Ectodermal cell (in vitro differentiated cells): ENCODE data around the gene EHD4.

Experiments used
- H3K27ac ChIP-seq: 2 replicates; pipeline ENCODE4 v1.7.0; 2013; ENCODE audit warnings: mild to moderate bottlenecking, low read depth, low read length; ENCODE audit not compliant: insufficient read depth, poor library complexity, severe bottlenecking
- H3K27me3 ChIP-seq: 2 replicates; pipeline ENCODE4 v1.7.0; 2013; ENCODE audit warnings: mild to moderate bottlenecking, low read length; ENCODE audit not compliant: insufficient read depth, control insufficient read depth, poor library complexity, severe bottlenecking
- H3K36me3 ChIP-seq: one replicate; pipeline ENCODE4 v1.7.0; 2013; ENCODE audit warnings: low read length; ENCODE audit not compliant: control insufficient read depth, insufficient read depth
- H3K4me1 ChIP-seq: one replicate; pipeline ENCODE4 v1.7.0; 2013; ENCODE audit warnings: low read length; ENCODE audit not compliant: control insufficient read depth, insufficient read depth
- H3K4me3 ChIP-seq: 2 replicates; pipeline ENCODE4 v1.7.0; 2013; ENCODE audit warnings: low read depth, low read length, control low read depth; ENCODE audit not compliant: insufficient read depth
- H3K9me3 ChIP-seq: 2 replicates; pipeline ENCODE4 v1.7.0; 2013; ENCODE audit warnings: mild to moderate bottlenecking, low read length, moderate library complexity; ENCODE audit not compliant: control insufficient read depth
- WGBS, 2 experiments: methylation state at CpG; one replicate each; pipeline ENCODE4 v1.1.7; 2013; ENCODE audit warnings: missing lambda C conversion rate in 2 of 2; 5-methylcytosine and 5-hydroxymethylcytosine counted together

Gene EHD4

DNA sequence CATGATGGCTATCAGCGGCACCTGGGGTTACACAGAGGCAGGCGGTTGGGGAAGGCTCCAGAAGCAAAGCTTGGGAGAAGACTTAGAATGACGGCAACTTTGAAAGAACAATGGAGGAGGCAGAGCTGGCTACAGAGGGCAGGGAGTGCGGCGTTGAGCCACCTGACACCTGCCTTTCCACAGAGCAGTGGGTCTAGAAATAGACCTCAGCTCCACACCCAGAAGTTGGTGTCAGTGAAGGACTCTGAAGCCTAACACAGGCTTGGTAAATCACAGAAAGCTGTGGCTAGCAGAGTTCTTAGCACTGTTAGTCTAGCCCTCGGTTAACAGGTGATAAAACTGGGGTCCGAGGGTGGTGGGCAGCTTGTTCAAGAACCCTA, 23.1 kb upstream of the EHD4 start:
- Histone ChIP-seq H3K9me3 (no peaks in the 10 kb centered on the region), H3K27me3 (no peaks in the 10 kb centered on the region)
- WGBS, 2 experiments = 94% methylated on average over 7 of the region's 7 CpGs

GRCh38 chr15:41994772-41995475, 22.6 kb upstream of the EHD4 start:
- Histone ChIP-seq H3K4me1 (peaks cover 5% of the 10 kb centered on the region), H3K9me3 (no peaks in the 10 kb centered on the region), H3K27me3 (no peaks in the 10 kb centered on the region), H3K27ac (no peak overlapping the region), H3K4me3 (no peak overlapping the region), H3K36me3 (no peaks in the 10 kb centered on the region)
- 84 to 86% methylated on average over 10 of the region's 10 CpGs for WGBS, 2 experiments

More for the DNA sequence above, 23.1 kb upstream of the EHD4 start:
- Histone ChIP-seq H3K36me3 (no peaks in the 10 kb centered on the region), H3K4me3 (no peak overlapping the region), H3K27ac (no peak overlapping the region), H3K4me1 (no peaks in the 10 kb centered on the region)

GRCh38 chr15:41994171-41994650, 21.9 kb upstream of the EHD4 start:
- no peak overlapping the region for H3K4me3 ChIP-seq
- no peaks in the 10 kb centered on the region for H3K36me3 ChIP-seq
- no peak overlapping the region for H3K27ac ChIP-seq
- H3K4me1 ChIP-seq = peaks cover 10% of the 10 kb centered on the region
- no peaks in the 10 kb centered on the region for H3K27me3 ChIP-seq
- WGBS, 2 experiments = 87% methylated on average over 5 of the region's 5 CpGs
- no peaks in the 10 kb centered on the region for H3K9me3 ChIP-seq

DNA sequence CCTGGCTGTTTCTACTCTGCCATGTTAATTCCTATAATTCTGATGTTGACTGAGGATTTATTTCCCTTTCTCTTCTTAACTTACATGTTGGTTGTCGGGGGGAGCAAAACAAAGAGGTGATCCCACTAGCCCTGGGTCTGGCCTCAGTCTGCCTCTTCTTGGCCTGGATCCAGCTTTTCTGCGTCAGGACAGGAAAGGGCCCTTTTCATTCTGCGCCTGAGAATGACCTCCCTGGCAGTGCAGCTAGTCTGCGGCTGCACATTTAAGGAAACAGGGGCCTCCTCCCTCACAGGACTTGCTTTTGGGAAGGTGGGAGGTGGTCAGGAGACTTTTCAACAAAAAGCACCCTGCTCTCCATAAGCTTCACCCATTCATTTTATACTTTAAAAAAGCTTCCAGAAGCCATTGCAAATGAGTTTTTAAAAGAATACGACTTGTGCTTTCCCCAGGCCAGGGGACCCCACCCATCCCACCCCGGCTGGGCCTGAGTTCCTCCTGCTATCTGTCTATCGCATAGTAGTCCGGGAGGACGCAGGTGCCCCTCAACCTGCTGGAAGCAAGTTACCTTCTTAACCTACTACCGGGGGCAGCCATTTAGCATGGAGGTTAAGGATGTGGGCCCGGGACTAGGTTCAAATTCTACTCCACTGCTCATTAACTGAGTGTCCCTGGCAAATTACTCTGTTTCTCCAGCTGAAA, 21.3 kb upstream of the EHD4 start:
- Histone ChIP-seq H3K27me3 (no peaks in the 10 kb centered on the region), H3K36me3 (no peaks in the 10 kb centered on the region), H3K4me1 (peaks cover 10% of the 10 kb centered on the region), H3K4me3 (no peak overlapping the region), H3K27ac (no peak overlapping the region), H3K9me3 (no peaks in the 10 kb centered on the region)
- 92 to 96% methylated on average over 11 of the region's 11 CpGs for WGBS, 2 experiments

DNA sequence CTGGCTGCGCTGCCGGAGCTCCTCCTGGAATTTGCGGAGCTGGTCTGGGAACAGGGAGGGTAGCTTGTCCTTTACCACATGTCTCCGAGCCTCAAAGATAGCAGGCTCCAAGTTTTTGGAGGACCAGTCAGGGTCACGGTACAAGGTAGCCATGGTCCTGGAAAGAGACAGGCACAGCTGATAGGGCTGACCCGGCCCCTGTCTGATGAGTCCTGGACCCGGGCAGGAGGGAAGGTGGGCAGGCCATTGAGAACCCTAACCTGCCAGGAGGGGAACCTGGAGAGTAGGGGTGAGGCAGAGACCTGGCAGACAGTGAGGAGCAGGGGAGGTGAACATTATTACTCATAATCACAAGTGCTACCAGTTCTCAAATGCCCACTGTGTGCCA, 20.4 kb upstream of the EHD4 start:
- Histone ChIP-seq H3K27me3 (no peaks in the 10 kb centered on the region), H3K36me3 (no peaks in the 10 kb centered on the region), H3K27ac (no peak overlapping the region), H3K4me1 (peaks cover 10% of the 10 kb centered on the region), H3K9me3 (no peaks in the 10 kb centered on the region), H3K4me3 (no peak overlapping the region)
- WGBS, 2 experiments = 95% methylated on average over 7 of the region's 7 CpGs

GRCh38 chr15:41992151-41992802, 19.9 kb upstream of the EHD4 start:
- H3K4me1 ChIP-seq = peaks cover 10% of the 10 kb centered on the region
- H3K36me3 ChIP-seq = no peaks in the 10 kb centered on the region
- H3K27me3 ChIP-seq = no peaks in the 10 kb centered on the region
- H3K9me3 ChIP-seq = no peaks in the 10 kb centered on the region
- H3K27ac ChIP-seq = no peak overlapping the region
- 91 to 92% methylated on average over 18 of the region's 18 CpGs for WGBS, 2 experiments
- H3K4me3 ChIP-seq = no peak overlapping the region

- Histone ChIP-seq H3K36me3 (no peaks in the 10 kb centered on the region), H3K4me3 (no peak overlapping the region), H3K27me3 (no peaks in the 10 kb centered on the region), H3K27ac (no peak overlapping the region), H3K4me1 (peaks cover 10% of the 10 kb centered on the region), H3K9me3 (no peaks in the 10 kb centered on the region)
- 38 to 44% methylated on average over 2 to 3 of the region's 3 CpGs for WGBS, 2 experiments
These were observed 18.3 kb upstream of the EHD4 start for GRCh38 chr15:41990691-41991090.

GRCh38 chr15:41990243-41990605, 17.9 kb upstream of the EHD4 start:
- Histone ChIP-seq H3K9me3 (no peaks in the 10 kb centered on the region), H3K36me3 (no peaks in the 10 kb centered on the region), H3K4me3 (no peak overlapping the region), H3K27me3 (no peaks in the 10 kb centered on the region), H3K27ac (no peak overlapping the region), H3K4me1 (peaks cover 10% of the 10 kb centered on the region)
- 65 to 74% methylated on average over 6 to 7 of the region's 7 CpGs for whole genome bisulfite sequencing, 2 experiments

GRCh38 chr15:41989573-41990242, 17.4 kb upstream of the EHD4 start:
- H3K36me3 ChIP-seq = no peaks in the 10 kb centered on the region
- WGBS, 2 experiments = 24 to 33% methylated on average over 9 of the region's 9 CpGs
- H3K27me3 ChIP-seq = no peaks in the 10 kb centered on the region
- H3K9me3 ChIP-seq = no peaks in the 10 kb centered on the region
- no peak overlapping the region for H3K4me3 ChIP-seq
- H3K4me1 ChIP-seq = peaks cover 10% of the 10 kb centered on the region
- H3K27ac ChIP-seq = no peak overlapping the region
